Measurements from ENCODE around the gene TM4SF5. TPM values are rescaled to one million over a fixed set of nuclear protein-coding genes. Genes with fewer than 3 reads are reported as not detected.
A peak's percentile ranks its signal among the peaks of the same experiment; 100 is the strongest.

The TM4SF5 gene
- total and polyA plus RNA-seq, 10 of the 15 experiments (the other 5 are each of a cell fraction or from before 2014, with no cell fraction given), result 0.40 TPM; not detected in 9

DNA sequence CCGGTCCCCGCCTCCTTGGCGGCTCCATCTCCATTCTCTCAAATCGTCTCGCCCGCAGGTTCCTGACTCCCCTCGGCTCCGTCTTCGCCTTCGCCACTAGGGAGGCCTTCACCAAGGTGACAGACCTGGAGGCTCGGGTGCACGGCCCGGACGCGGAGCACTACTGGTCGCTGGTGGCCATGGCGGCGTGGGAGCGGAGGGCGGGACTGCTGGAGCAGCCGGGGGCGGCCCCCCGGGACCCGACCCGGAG lies 17.9 kb downstream of the TM4SF5 start (continued):
- TF ChIP-seq, protein P1, sequence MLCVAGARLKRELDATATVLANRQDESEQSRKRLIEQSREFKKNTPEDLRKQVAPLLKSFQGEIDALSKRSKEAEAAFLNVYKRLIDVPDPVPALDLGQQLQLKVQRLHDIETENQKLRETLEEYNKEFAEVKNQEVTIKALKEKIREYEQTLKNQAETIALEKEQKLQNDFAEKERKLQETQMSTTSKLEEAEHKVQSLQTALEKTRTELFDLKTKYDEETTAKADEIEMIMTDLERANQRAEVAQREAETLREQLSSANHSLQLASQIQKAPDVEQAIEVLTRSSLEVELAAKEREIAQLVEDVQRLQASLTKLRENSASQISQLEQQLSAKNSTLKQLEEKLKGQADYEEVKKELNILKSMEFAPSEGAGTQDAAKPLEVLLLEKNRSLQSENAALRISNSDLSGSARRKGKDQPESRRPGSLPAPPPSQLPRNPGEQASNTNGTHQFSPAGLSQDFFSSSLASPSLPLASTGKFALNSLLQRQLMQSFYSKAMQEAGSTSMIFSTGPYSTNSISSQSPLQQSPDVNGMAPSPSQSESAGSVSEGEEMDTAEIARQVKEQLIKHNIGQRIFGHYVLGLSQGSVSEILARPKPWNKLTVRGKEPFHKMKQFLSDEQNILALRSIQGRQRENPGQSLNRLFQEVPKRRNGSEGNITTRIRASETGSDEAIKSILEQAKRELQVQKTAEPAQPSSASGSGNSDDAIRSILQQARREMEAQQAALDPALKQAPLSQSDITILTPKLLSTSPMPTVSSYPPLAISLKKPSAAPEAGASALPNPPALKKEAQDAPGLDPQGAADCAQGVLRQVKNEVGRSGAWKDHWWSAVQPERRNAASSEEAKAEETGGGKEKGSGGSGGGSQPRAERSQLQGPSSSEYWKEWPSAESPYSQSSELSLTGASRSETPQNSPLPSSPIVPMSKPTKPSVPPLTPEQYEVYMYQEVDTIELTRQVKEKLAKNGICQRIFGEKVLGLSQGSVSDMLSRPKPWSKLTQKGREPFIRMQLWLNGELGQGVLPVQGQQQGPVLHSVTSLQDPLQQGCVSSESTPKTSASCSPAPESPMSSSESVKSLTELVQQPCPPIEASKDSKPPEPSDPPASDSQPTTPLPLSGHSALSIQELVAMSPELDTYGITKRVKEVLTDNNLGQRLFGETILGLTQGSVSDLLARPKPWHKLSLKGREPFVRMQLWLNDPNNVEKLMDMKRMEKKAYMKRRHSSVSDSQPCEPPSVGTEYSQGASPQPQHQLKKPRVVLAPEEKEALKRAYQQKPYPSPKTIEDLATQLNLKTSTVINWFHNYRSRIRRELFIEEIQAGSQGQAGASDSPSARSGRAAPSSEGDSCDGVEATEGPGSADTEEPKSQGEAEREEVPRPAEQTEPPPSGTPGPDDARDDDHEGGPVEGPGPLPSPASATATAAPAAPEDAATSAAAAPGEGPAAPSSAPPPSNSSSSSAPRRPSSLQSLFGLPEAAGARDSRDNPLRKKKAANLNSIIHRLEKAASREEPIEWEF (IDR thresholded peaks at IDR 0.05; ENCODE audit: insufficient replicate concordance, low read depth, low read length), result no peak
- TF ChIP-seq RFX5 (IDR thresholded peaks at IDR 0.05; ENCODE audit: low read depth, low read length), result no peak
- no peak for TF ChIP-seq SUZ12 (IDR thresholded peaks at IDR 0.05; ENCODE audit: unreplicated experiment)
- no peak for TF ChIP-seq ZNF622 (IDR thresholded peaks at IDR 0.05)
- TF ChIP-seq POLR2AphosphoS5 (IDR thresholded peaks at IDR 0.05; ENCODE audit: low read length), result no peak
- TF ChIP-seq SUPT20H (IDR thresholded peaks at IDR 0.05; ENCODE audit: borderline replicate concordance, control insufficient read depth, low read depth, low read length), result no peak
- TF ChIP-seq YY1 (IDR thresholded peaks at IDR 0.05; ENCODE audit: low read depth, low read length), result peak; percentile 78
- TF ChIP-seq TARDBP (IDR thresholded peaks at IDR 0.05; ENCODE audit: borderline replicate concordance), result no peak
- TF ChIP-seq RCOR1 (conservative IDR thresholded peaks at IDR 0.05; ENCODE audit: low read depth, low read length), result 0 out of 2 replicates have a peak, but pooled peaks have one; percentile 13
- TF ChIP-seq ATF7 (IDR thresholded peaks at IDR 0.05; ENCODE audit: low read depth), result no peak
- no peak for TF ChIP-seq ZNF217 (IDR thresholded peaks at IDR 0.05)
- no peak for TF ChIP-seq CREB1 (IDR thresholded peaks at IDR 0.05; ENCODE audit: low read depth)
- peak in 1 of 2 experiments; percentile 72; a peak in 2 of 3 replicates for TF ChIP-seq EGR1 (IDR thresholded peaks at IDR 0.05; ENCODE audit: borderline replicate concordance in 1 of 2, low read depth in 2 of 2, low read length in 2 of 2)
- no peak for TF ChIP-seq BMI1 (IDR thresholded peaks at IDR 0.05; ENCODE audit: borderline replicate concordance)
- TF ChIP-seq MTA2 (IDR thresholded peaks at IDR 0.05; ENCODE audit: low read depth), result no peak

Measured in GM12878 (cell line).